ENCODE results near the gene RRAGD. TPM values are rescaled to one million over a fixed set of nuclear protein-coding genes. Genes with fewer than 3 reads are reported as not detected.

Gene RRAGD
- total and polyA plus RNA-seq, 2 donors (not counting 1 experiment from before 2014, with no cell fraction given): 0.27 to 4.5 TPM

GRCh38 chr6:89386917-89387491 lies 25.1 kb downstream of the RRAGD start:
- 60% methylated on average over 1 of the region's 6 CpGs for WGBS (ENCODE audit: insufficient coverage)
- Histone ChIP-seq H3K9me3 (ENCODE audit: control extremely low read depth in 1 of 3, control insufficient read depth in 2 of 3, insufficient read depth in 1 of 3, low read length in 2 of 3) (peaks cover 0 to 4% (median 0%) of the 10 kb centered on the region in 3 donors), H3K9ac (ENCODE audit: low read length) (no peak overlapping the region), H3K27ac (ENCODE audit: low read length in 2 of 2) (no peak overlapping the region), H3K4me1 (ENCODE audit: control insufficient read depth in 2 of 2, insufficient read depth in 2 of 2, low read length in 2 of 2) (peaks cover 12 to 14% of the 10 kb centered on the region in 2 donors), H3K27me3 (replicated peaks in 1 of 4; ENCODE audit: control extremely low read depth in 1 of 4, control insufficient read depth in 3 of 4, insufficient read depth in 4 of 4, low read length in 3 of 4) (peaks cover 0 to 18% (median 9%) of the 10 kb centered on the region in 4 experiments), H4K20me1 (ENCODE audit: control insufficient read depth, insufficient read depth, low read length, poor library complexity, severe bottlenecking) (no peaks in the 10 kb centered on the region), H3K79me2 (ENCODE audit: control insufficient read depth, insufficient read depth, low read length) (no peaks in the 10 kb centered on the region), H3K4me3 (ENCODE audit: control extremely low read depth in 1 of 5, extremely low read depth in 1 of 5, insufficient read depth in 1 of 5, low read depth in 2 of 5, low read length in 4 of 5) (no peak overlapping the region), H3K4me2 (replicated peaks; ENCODE audit: low read depth, low read length, poor library complexity, severe bottlenecking) (peak overlapping the region; percentile 6), H3K36me3 (replicated peaks in 1 of 2; ENCODE audit: control extremely low read depth in 1 of 2, control insufficient read depth in 1 of 2, extremely low read depth in 1 of 2, insufficient read depth in 2 of 2, low read length in 1 of 2) (no peaks in the 10 kb centered on the region), H2AFZ (ENCODE audit: insufficient read depth, low read depth, low read length, poor library complexity, severe bottlenecking) (no peak overlapping the region)
- H3K4me3 Mint-ChIP-seq: peak overlapping the region; percentile 50
- H3K9me3 Mint-ChIP-seq (ENCODE audit: insufficient read depth): no peaks in the 10 kb centered on the region
- ATAC-seq (ENCODE audit: low read depth): no peak
- ChIA-PET CTCF (interaction anchor here (1.4 kb wide), 1 partner anchor 15 kb away, joined by 5 read pairs; no protein-coding TSS in a partner anchor), POLR2A (interaction anchor here (0.6 kb wide), 1 partner anchor 27 kb away, joined by 3 read pairs; no protein-coding TSS in a partner anchor)
- H3K4me1 Mint-ChIP-seq: peaks cover 13% of the 10 kb centered on the region
- no peak for TF ChIP-seq CTCF (IDR thresholded peaks at IDR 0.05)
- no peak for TF ChIP-seq EZH2 (IDR thresholded peaks at IDR 0.05; ENCODE audit: borderline replicate concordance, insufficient read depth, low read depth, low read length, poor library complexity, severe bottlenecking)
- H3K27me3 Mint-ChIP-seq: peaks cover 16% of the 10 kb centered on the region
- DNase-seq: no peak
- peak overlapping the region; percentile 29 for H3K27ac Mint-ChIP-seq
- intact Hi-C loops (cut with micrococcal nuclease): no loop called here

GRCh38 chr6:89385846-89386245 lies 26.2 kb downstream of the RRAGD start:
- no peaks in the 10 kb centered on the region for H4K20me1 ChIP-seq (ENCODE audit: control insufficient read depth, insufficient read depth, low read length, poor library complexity, severe bottlenecking)
- no peaks in the 10 kb centered on the region for H3K9me3 ChIP-seq (ENCODE audit: control extremely low read depth in 1 of 3, control insufficient read depth in 2 of 3, insufficient read depth in 1 of 3, low read length in 2 of 3)
- no peaks in the 10 kb centered on the region for H3K79me2 ChIP-seq (ENCODE audit: control insufficient read depth, insufficient read depth, low read length)
- no peak overlapping the region for H2AFZ ChIP-seq (ENCODE audit: insufficient read depth, low read depth, low read length, poor library complexity, severe bottlenecking)
- intact Hi-C loops (cut with micrococcal nuclease): no loop called here
- H3K9ac ChIP-seq (ENCODE audit: low read length): no peak overlapping the region
- DNase-seq: no peak
- no peak overlapping the region for H3K4me3 ChIP-seq (ENCODE audit: control extremely low read depth in 1 of 5, extremely low read depth in 1 of 5, insufficient read depth in 1 of 5, low read depth in 2 of 5, low read length in 4 of 5)
- peaks cover 0 to 18% (median 9%) of the 10 kb centered on the region in 4 experiments for H3K27me3 ChIP-seq (replicated peaks in 1 of 4; ENCODE audit: control extremely low read depth in 1 of 4, control insufficient read depth in 3 of 4, insufficient read depth in 4 of 4, low read length in 3 of 4)
- H3K4me2 ChIP-seq (replicated peaks; ENCODE audit: low read depth, low read length, poor library complexity, severe bottlenecking): no peak overlapping the region
- Mint-ChIP-seq H3K27ac (no peak overlapping the region), H3K4me1 (peaks cover 13% of the 10 kb centered on the region), H3K9me3 (ENCODE audit: insufficient read depth) (no peaks in the 10 kb centered on the region), H3K4me3 (no peak overlapping the region), H3K27me3 (peaks cover 13% of the 10 kb centered on the region)
- POLR2A ChIA-PET: no interaction called here
- 95% methylated on average over 7 of the region's 7 CpGs for WGBS (ENCODE audit: insufficient coverage)
- CTCF ChIA-PET: interaction anchor here (1.2 kb wide), 1 partner anchor 17 kb away, joined by 4 read pairs; no protein-coding TSS in a partner anchor
- no peak overlapping the region for H3K27ac ChIP-seq (ENCODE audit: low read length in 2 of 2)
- H3K4me1 ChIP-seq (ENCODE audit: control insufficient read depth in 2 of 2, insufficient read depth in 2 of 2, low read length in 2 of 2): peaks cover 12 to 14% of the 10 kb centered on the region in 2 donors
- no peak for ATAC-seq (ENCODE audit: low read depth)
- TF ChIP-seq CTCF (IDR thresholded peaks at IDR 0.05): no peak
- TF ChIP-seq EZH2 (IDR thresholded peaks at IDR 0.05; ENCODE audit: borderline replicate concordance, insufficient read depth, low read depth, low read length, poor library complexity, severe bottlenecking): no peak
- no peaks in the 10 kb centered on the region for H3K36me3 ChIP-seq (replicated peaks in 1 of 2; ENCODE audit: control extremely low read depth in 1 of 2, control insufficient read depth in 1 of 2, extremely low read depth in 1 of 2, insufficient read depth in 2 of 2, low read length in 1 of 2)

Data from B cell (primary cell).